Measurements from ENCODE around the gene CCDC83.

DNA sequence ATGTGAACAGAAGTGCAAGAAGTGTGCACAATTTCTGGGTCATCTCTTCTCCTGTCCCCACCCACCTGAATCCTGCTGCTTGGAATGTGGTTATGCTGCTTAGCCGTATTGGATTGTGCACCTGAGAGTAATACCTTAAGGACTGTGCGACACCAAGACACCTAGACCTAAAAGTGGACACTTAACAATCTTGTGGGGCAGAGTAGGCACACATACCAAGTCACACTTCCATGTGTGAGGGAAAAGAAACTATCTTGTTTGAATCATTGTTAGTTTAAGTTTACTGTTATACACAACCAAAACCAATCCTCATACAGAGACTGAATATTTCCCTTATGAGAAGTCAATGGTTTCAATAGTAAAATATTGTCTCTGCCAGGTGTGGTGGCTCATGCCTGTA lies 93.7 kb downstream of the CCDC83 start:
- TF ChIP-seq POLR2AphosphoS5 (IDR thresholded peaks at IDR 0.05; ENCODE audit: borderline replicate concordance, low read depth, low read length) (no peak), EZH2 (IDR thresholded peaks at IDR 0.05) (no peak)

All from SK-N-MC (cell line).